ENCODE results near the gene ARL2.

Gene ARL2

GRCh38 chr11:65055538-65055937 is 41.6 kb downstream of the ARL2 start:
- no peak for TF ChIP-seq CTCF (IDR thresholded peaks at IDR 0.05)

GRCh38 chr11:65056999-65057398 is 43.0 kb downstream of the ARL2 start:
- TF ChIP-seq CTCF (IDR thresholded peaks at IDR 0.05), result no peak

GRCh38 chr11:65057526-65057925 is 43.6 kb downstream of the ARL2 start:
- TF ChIP-seq CTCF (IDR thresholded peaks at IDR 0.05), result no peak

- TF ChIP-seq CTCF (IDR thresholded peaks at IDR 0.05), result no peak
These were observed 44.1 kb downstream of the ARL2 start for GRCh38 chr11:65058012-65058411.

GRCh38 chr11:65058419-65059054 is 44.6 kb downstream of the ARL2 start, which contains the start of gene NAALADL1:
NAALADL1 (minus strand) TSS chr11:65058553; CDS start chr11:65058521, 32 bp downstream.
- no peak for TF ChIP-seq CTCF (IDR thresholded peaks at IDR 0.05)

- TF ChIP-seq CTCF (IDR thresholded peaks at IDR 0.05), result no peak
These were observed 45.6 kb downstream of the ARL2 start for GRCh38 chr11:65059523-65059922.

GRCh38 chr11:65059959-65060824 is 46.2 kb downstream of the ARL2 start:
- TF ChIP-seq CTCF (IDR thresholded peaks at IDR 0.05), result no peak
